Liver (tissue), 9 donors: Measurements from ENCODE around the gene CCDC91. TPM values are rescaled to one million over a fixed set of nuclear protein-coding genes. Genes with fewer than 3 reads are reported as not detected.

ENCODE experiments used
- DNase-seq: peaks from one replicate; pipeline ENCODE4 v3.0.0-alpha.2; 2017; ENCODE audit warnings: low spot score
- H3K27ac ChIP-seq, 2 donors: one replicate each; pipeline ENCODE4 v1.7.0; 2013; ENCODE audit warnings: inconsistent platforms in 2 of 2, low read length in 2 of 2, control low read depth in 1 of 2, low read depth in 1 of 2, mild to moderate bottlenecking in 1 of 2
- H3K27me3 ChIP-seq, 4 donors: one replicate each; pipeline versions ENCODE4 v1.6.1 to v1.7.0; 2013; ENCODE audit warnings: low read length in 3 of 4, inconsistent platforms in 1 of 4, mild to moderate bottlenecking in 1 of 4, moderate library complexity in 1 of 4; ENCODE audit not compliant: control insufficient read depth in 4 of 4, insufficient read depth in 4 of 4
- H3K36me3 ChIP-seq, 4 donors: one replicate each; pipeline versions ENCODE4 v1.6.1 to v1.7.0; 2013; ENCODE audit warnings: low read length in 3 of 4, mild to moderate bottlenecking in 3 of 4, low read depth in 1 of 4, moderate library complexity in 1 of 4; ENCODE audit not compliant: control insufficient read depth in 4 of 4, insufficient read depth in 3 of 4
- H3K4me1 ChIP-seq, 4 donors: one replicate each; pipeline versions ENCODE4 v1.6.1 to v1.7.0; 2013; ENCODE audit warnings: low read length in 3 of 4, mild to moderate bottlenecking in 3 of 4, moderate library complexity in 1 of 4; ENCODE audit not compliant: control insufficient read depth in 4 of 4, insufficient read depth in 4 of 4
- H3K4me3 ChIP-seq, 3 donors: one replicate each; pipeline versions ENCODE4 v1.6.1 to v1.7.0; 2013; ENCODE audit warnings: low read length in 3 of 3, control low read depth in 1 of 3, low read depth in 1 of 3, mild to moderate bottlenecking in 1 of 3
- H3K9ac ChIP-seq, 2 donors: one replicate each; pipeline ENCODE4 v1.7.0; 2013; ENCODE audit warnings: low read length in 2 of 2, mild to moderate bottlenecking in 2 of 2, moderate library complexity in 2 of 2, control low read depth in 1 of 2, low read depth in 1 of 2
- H3K9me3 ChIP-seq, 4 donors: one replicate each; pipeline versions ENCODE4 v1.6.1 to v1.7.0; 2013; ENCODE audit warnings: low read length in 3 of 4; ENCODE audit not compliant: control insufficient read depth in 4 of 4
- ATF3 ChIP-seq: IDR thresholded peaks from 2 replicates; pipeline ENCODE4 v1.6.1; 2016; ENCODE audit warnings: antibody characterized with exemption
- CTCF ChIP-seq: fragments of 150-350 bp; IDR thresholded peaks from 2 replicates; pipeline ENCODE4 v1.5.1; 2017; ENCODE audit warnings: improper control_type of control experiment, low read depth, low read length; ENCODE audit not compliant: missing input control
- EGR1 ChIP-seq, 2 donors: IDR thresholded peaks; 2 replicates each; pipeline ENCODE4 v1.6.1; 2016 to 2018; ENCODE audit warnings: antibody characterized with exemption in 2 of 2, low read depth in 2 of 2
- FOXA1 ChIP-seq: IDR thresholded peaks from 2 replicates; pipeline ENCODE4 v1.6.1; 2016; ENCODE audit warnings: antibody characterized with exemption
- FOXA2 ChIP-seq: IDR thresholded peaks from 2 replicates; pipeline ENCODE4 v1.6.1; 2016; ENCODE audit warnings: antibody characterized with exemption
- GABPA ChIP-seq, 2 donors: IDR thresholded peaks in 1 of 2; conservative IDR thresholded peaks in 1 of 2; 2 replicates each; pipeline ENCODE4 v1.6.1; 2016; ENCODE audit warnings: antibody characterized with exemption in 2 of 2, mild to moderate bottlenecking in 1 of 2, moderate library complexity in 1 of 2
- HNF4A ChIP-seq, 2 donors: conservative IDR thresholded peaks; 2 replicates each; pipeline ENCODE4 v1.6.1; 2016; ENCODE audit warnings: antibody characterized with exemption in 2 of 2, mild to moderate bottlenecking in 2 of 2
- HNF4G ChIP-seq: IDR thresholded peaks from 2 replicates; pipeline ENCODE4 v1.6.1; 2016; ENCODE audit warnings: antibody characterized with exemption
- JUND ChIP-seq, 2 donors: IDR thresholded peaks; 2 replicates each; pipeline ENCODE4 v1.6.1; 2016; ENCODE audit warnings: antibody characterized with exemption in 2 of 2
- NR2F2 ChIP-seq: IDR thresholded peaks from 2 replicates; pipeline ENCODE4 v1.6.1; 2016; ENCODE audit warnings: antibody characterized with exemption
- RAD21 ChIP-seq, 2 donors: IDR thresholded peaks; 2 replicates each; pipeline ENCODE4 v1.6.1; 2016; ENCODE audit warnings: antibody characterized with exemption in 2 of 2, mild to moderate bottlenecking in 2 of 2
- RXRA ChIP-seq, 2 donors: IDR thresholded peaks; 2 replicates each; pipeline ENCODE4 v1.6.1; 2017 to 2018; ENCODE audit warnings: antibody characterized with exemption in 2 of 2, mild to moderate bottlenecking in 1 of 2
- SP1 ChIP-seq: IDR thresholded peaks from 2 replicates; pipeline ENCODE4 v1.6.1; 2018; ENCODE audit warnings: antibody characterized with exemption, mild to moderate bottlenecking
- TAF1 ChIP-seq: conservative IDR thresholded peaks from 2 replicates; pipeline ENCODE4 v1.6.1; 2016; ENCODE audit warnings: antibody characterized with exemption, mild to moderate bottlenecking
- YY1 ChIP-seq: IDR thresholded peaks from 2 replicates; pipeline ENCODE4 v1.6.1; 2016; ENCODE audit warnings: antibody characterized with exemption, mild to moderate bottlenecking
- ZBTB33 ChIP-seq: IDR thresholded peaks from 2 replicates; pipeline ENCODE4 v1.6.1; 2016; ENCODE audit warnings: antibody characterized with exemption
- WGBS: extraction: QIAGEN DNeasy Blood & Tissue Kit; methylation state at CpG from one replicate; pipeline ENCODE4 v1.1.7; 2013; 5-methylcytosine and 5-hydroxymethylcytosine counted together
- polyA plus RNA-seq, 2 donors: library from polyadenylated mRNA; stranded (reverse) in 1 of 2; unstranded in 1 of 2; fragments of 200-250 nt in 1 of 2; fragments of >200 nt in 1 of 2; fragmentation: Nextera tagmentation in 1 of 2; extraction: Ambion mirVana in 1 of 2; gene quantifications; one replicate each; pipeline versions ENCODE4 v1.2.1 to v1.2.3, GENCODE V29; 2013 to 2015
- total RNA-seq, 2 donors: library from RNA; depleted of rRNA; stranded (reverse); fragments of >200 nt; gene quantifications; one replicate each; pipeline ENCODE4 v1.2.3, GENCODE V29; 2014
- TF ChIP-seq, protein P1 (sequence below): IDR thresholded peaks from 2 replicates; pipeline ENCODE4 v1.6.1; 2016; ENCODE audit warnings: antibody characterized with exemption
- TF ChIP-seq, protein P2 (sequence below): IDR thresholded peaks from 2 replicates; pipeline ENCODE4 v1.6.1; 2016; ENCODE audit warnings: antibody characterized with exemption, mild to moderate bottlenecking
- donor health status: healthy.
- donor health status: healthy.
- donor health status: healthy.
- donor health status: healthy.
- donor health status: healthy.

Gene CCDC91
- total and polyA plus RNA-seq, 4 donors, result 8.4 to 29.0 (median 15.1) TPM

- TF ChIP-seq CTCF (no peak), EGR1 (IDR thresholded peaks at IDR 0.05; ENCODE audit: low read depth in 2 of 2) (no peak), GABPA (IDR thresholded peaks at IDR 0.05 in 1 of 2, conservative IDR thresholded peaks at IDR 0.05 in 1 of 2) (no peak), RAD21 (IDR thresholded peaks at IDR 0.05) (no peak), SP1 (no peak), JUND (IDR thresholded peaks at IDR 0.05) (no peak), RXRA (IDR thresholded peaks at IDR 0.05) (no peak)
- TF ChIP-seq, protein P1, sequence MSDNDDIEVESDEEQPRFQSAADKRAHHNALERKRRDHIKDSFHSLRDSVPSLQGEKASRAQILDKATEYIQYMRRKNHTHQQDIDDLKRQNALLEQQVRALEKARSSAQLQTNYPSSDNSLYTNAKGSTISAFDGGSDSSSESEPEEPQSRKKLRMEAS, result no peak
Measured at GRCh38 chr12:28555748-28556147, 365.5 kb downstream of the CCDC91 start (continued).

DNA sequence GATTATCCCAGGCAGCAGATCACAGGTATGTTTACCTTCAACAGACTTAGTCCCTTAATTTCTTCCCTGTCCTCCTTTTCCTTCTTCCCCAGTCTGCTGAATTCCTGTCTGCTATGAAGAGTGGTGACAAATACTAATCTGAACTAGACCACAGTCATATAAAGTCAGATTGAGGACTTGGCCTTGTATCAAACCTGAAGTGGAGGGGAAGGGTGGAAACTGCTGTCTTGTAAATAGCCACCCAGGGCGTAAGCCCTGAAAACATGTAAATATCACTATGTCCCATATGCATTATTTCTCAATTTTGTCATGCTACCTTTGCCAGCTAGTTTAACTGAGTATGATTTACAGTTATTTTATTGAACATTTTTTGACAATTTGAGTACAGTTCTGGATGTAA, 368.0 kb downstream of the CCDC91 start:
- Histone ChIP-seq H3K27ac (no peak overlapping the region), H3K4me1 (no peaks in the 10 kb centered on the region), H3K27me3 (no peaks in the 10 kb centered on the region), H3K9me3 (no peaks in the 10 kb centered on the region), H3K36me3 (no peaks in the 10 kb centered on the region), H3K4me3 (no peak overlapping the region), H3K9ac (no peak overlapping the region)
- TF ChIP-seq, protein P1, result no peak
- TF ChIP-seq SP1, result no peak
- TF ChIP-seq NR2F2, result no peak
- TF ChIP-seq GABPA (IDR thresholded peaks at IDR 0.05 in 1 of 2, conservative IDR thresholded peaks at IDR 0.05 in 1 of 2), result no peak
- no peak for TF ChIP-seq RAD21 (IDR thresholded peaks at IDR 0.05)
- no peak for TF ChIP-seq JUND (IDR thresholded peaks at IDR 0.05)
- TF ChIP-seq YY1, result no peak
- no peak for TF ChIP-seq RXRA (IDR thresholded peaks at IDR 0.05)
- TF ChIP-seq ATF3, result no peak
- TF ChIP-seq HNF4G, result no peak
- no peak for TF ChIP-seq ZBTB33
- TF ChIP-seq, protein P2, sequence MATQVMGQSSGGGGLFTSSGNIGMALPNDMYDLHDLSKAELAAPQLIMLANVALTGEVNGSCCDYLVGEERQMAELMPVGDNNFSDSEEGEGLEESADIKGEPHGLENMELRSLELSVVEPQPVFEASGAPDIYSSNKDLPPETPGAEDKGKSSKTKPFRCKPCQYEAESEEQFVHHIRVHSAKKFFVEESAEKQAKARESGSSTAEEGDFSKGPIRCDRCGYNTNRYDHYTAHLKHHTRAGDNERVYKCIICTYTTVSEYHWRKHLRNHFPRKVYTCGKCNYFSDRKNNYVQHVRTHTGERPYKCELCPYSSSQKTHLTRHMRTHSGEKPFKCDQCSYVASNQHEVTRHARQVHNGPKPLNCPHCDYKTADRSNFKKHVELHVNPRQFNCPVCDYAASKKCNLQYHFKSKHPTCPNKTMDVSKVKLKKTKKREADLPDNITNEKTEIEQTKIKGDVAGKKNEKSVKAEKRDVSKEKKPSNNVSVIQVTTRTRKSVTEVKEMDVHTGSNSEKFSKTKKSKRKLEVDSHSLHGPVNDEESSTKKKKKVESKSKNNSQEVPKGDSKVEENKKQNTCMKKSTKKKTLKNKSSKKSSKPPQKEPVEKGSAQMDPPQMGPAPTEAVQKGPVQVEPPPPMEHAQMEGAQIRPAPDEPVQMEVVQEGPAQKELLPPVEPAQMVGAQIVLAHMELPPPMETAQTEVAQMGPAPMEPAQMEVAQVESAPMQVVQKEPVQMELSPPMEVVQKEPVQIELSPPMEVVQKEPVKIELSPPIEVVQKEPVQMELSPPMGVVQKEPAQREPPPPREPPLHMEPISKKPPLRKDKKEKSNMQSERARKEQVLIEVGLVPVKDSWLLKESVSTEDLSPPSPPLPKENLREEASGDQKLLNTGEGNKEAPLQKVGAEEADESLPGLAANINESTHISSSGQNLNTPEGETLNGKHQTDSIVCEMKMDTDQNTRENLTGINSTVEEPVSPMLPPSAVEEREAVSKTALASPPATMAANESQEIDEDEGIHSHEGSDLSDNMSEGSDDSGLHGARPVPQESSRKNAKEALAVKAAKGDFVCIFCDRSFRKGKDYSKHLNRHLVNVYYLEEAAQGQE, result no peak
- TF ChIP-seq FOXA1, result no peak
- TF ChIP-seq HNF4A (conservative IDR thresholded peaks at IDR 0.05), result no peak
- no peak for TF ChIP-seq FOXA2
- no peak for TF ChIP-seq TAF1
- no peak for TF ChIP-seq EGR1 (IDR thresholded peaks at IDR 0.05; ENCODE audit: low read depth in 2 of 2)
- no peak for DNase-seq
- WGBS, result 98% methylated on average over 1 of the region's 1 CpG
